Measurements from ENCODE around the gene SMAD3. TPM values are rescaled to one million over a fixed set of nuclear protein-coding genes. Genes with fewer than 3 reads are reported as not detected.

The SMAD3 gene
- total RNA-seq, 3 donors from 2014 or later: 38.5 to 76.3 (median 44.9) TPM

GRCh38 chr15:67210555-67211168 is 145.3 kb downstream of the SMAD3 start:
- intact Hi-C loops (cut with DNase I, micrococcal nuclease): no loop called here
- TF ChIP-seq CTCF (IDR thresholded peaks at IDR 0.05): no peak
- no peak for DNase-seq
- ATAC-seq: no peak
- Histone ChIP-seq H3K4me3 (no peak overlapping the region), H3K36me3 (ENCODE audit: low read depth) (no peaks in the 10 kb centered on the region), H3K9me3 (no peaks in the 10 kb centered on the region), H3K4me1 (ENCODE audit: low read depth) (no peaks in the 10 kb centered on the region)

DNA sequence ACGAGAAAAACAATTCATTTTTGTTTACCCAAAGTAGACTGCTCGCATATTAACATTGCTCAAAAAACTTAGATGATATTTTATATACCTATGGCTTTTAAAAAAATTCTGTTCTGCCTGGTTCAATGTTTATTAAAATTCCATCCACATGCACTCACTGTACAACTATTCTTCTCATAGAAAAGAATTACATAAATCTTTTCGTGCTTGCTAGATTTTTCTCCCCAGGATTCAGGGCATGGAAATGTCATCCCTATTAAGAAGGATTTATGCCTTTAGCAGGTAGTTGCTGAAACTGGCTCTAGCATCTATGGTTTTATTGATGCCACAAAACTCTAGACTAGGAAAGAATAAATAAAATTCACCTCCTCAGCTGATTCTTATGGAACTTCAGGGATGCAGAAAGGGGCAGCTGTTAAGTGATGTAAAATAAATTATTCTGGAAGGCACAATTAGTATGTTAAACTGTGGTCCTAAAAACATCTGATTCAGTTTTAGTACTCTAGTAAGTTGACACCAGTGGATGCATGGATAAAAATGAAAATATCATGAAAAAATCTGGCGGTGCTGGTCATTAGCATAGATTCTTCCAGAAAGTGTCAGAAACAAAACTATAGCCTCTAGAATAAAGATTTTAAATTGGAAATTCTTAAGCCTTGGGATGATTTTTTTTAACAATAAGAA is 147.4 kb downstream of the SMAD3 start:
- H3K9me3 ChIP-seq: no peaks in the 10 kb centered on the region
- DNase-seq (no peak), ATAC-seq (no peak)
- no peak overlapping the region for H3K4me3 ChIP-seq
- no peaks in the 10 kb centered on the region for H3K36me3 ChIP-seq (ENCODE audit: low read depth)
- intact Hi-C loops (cut with DNase I, micrococcal nuclease): no loop called here
- TF ChIP-seq CTCF (IDR thresholded peaks at IDR 0.05): no peak
- H3K4me1 ChIP-seq (ENCODE audit: low read depth): no peaks in the 10 kb centered on the region

DNA sequence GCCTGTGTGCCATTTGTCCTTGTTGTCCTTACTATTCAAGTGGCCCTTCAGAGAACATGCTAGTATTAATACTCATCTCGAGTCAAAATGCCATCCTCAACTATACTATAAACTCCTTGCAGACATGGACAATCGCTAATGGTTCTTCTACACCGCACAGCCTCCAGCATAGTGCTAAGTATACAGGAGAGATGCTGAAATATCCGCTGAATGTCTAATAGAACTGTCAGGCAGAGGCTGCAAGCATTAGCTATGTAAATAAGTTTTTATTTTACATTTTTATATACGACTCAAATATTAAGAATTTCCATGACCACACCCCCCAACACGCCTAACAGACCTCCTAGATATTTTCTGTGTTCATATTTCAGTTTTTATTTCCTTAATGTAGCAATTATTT is 149.7 kb downstream of the SMAD3 start:
- intact Hi-C loops (cut with DNase I, micrococcal nuclease): no loop called here
- no peak for DNase-seq
- no peak for ATAC-seq
- Histone ChIP-seq H3K4me3 (no peak overlapping the region), H3K9me3 (no peaks in the 10 kb centered on the region), H3K4me1 (ENCODE audit: low read depth) (no peaks in the 10 kb centered on the region), H3K36me3 (ENCODE audit: low read depth) (no peaks in the 10 kb centered on the region)
- no peak for TF ChIP-seq CTCF (IDR thresholded peaks at IDR 0.05)

- Histone ChIP-seq H3K4me1 (ENCODE audit: low read depth) (no peaks in the 10 kb centered on the region), H3K36me3 (ENCODE audit: low read depth) (no peaks in the 10 kb centered on the region), H3K9me3 (no peaks in the 10 kb centered on the region), H3K4me3 (no peak overlapping the region)
- intact Hi-C loops (cut with DNase I, micrococcal nuclease): no loop called here
- ATAC-seq: no peak
- TF ChIP-seq CTCF (IDR thresholded peaks at IDR 0.05): no peak
- no peak for DNase-seq
Measured at GRCh38 chr15:67216859-67217258, 151.5 kb downstream of the SMAD3 start.

- Histone ChIP-seq H3K9me3 (no peaks in the 10 kb centered on the region), H3K4me3 (no peak overlapping the region), H3K36me3 (ENCODE audit: low read depth) (no peaks in the 10 kb centered on the region), H3K4me1 (ENCODE audit: low read depth) (no peaks in the 10 kb centered on the region)
- ATAC-seq (no peak), DNase-seq (no peak)
- intact Hi-C loops (cut with DNase I, micrococcal nuclease): no loop called here
- no peak for TF ChIP-seq CTCF (IDR thresholded peaks at IDR 0.05)
Measured at GRCh38 chr15:67218428-67218827, 153.0 kb downstream of the SMAD3 start.

All from mucosa of descending colon (tissue), 3 donors.